Mesendoderm (in vitro differentiated cells): ENCODE measurements around the gene PIPOX.
"Not testable (repeated sequence)": the region's sequence is repeated elsewhere in the genome, so short reads cannot be mapped to it uniquely, and the experiment has no call there.

ENCODE experiments used
- DNase-seq: peaks from one replicate; pipeline ENCODE4 v3.0.0; 2013
- H2AK5ac ChIP-seq: 2 replicates; pipeline ENCODE4 v1.6.1; 2013; ENCODE audit warnings: low read length, inconsistent platforms
- H2BK120ac ChIP-seq: 2 replicates; pipeline ENCODE4 v1.6.1; 2013; ENCODE audit warnings: low read depth, mild to moderate bottlenecking, low read length, moderate library complexity, mixed read lengths
- H2BK15ac ChIP-seq: replicated peaks from 2 replicates; pipeline ENCODE4 v1.6.1; 2013; ENCODE audit warnings: low read depth, mild to moderate bottlenecking, moderate library complexity
- H2BK5ac ChIP-seq: 2 replicates; pipeline ENCODE4 v1.6.1; 2013; ENCODE audit warnings: low read length, inconsistent platforms
- H3K18ac ChIP-seq: 2 replicates; pipeline ENCODE4 v1.6.1; 2013; ENCODE audit warnings: mild to moderate bottlenecking, low read length, mixed read lengths
- H3K23ac ChIP-seq: one replicate; pipeline ENCODE4 v1.6.1; 2013; ENCODE audit warnings: low read length
- H3K27ac ChIP-seq: 2 replicates; pipeline ENCODE4 v1.5.1; 2013; ENCODE audit warnings: low read depth, mild to moderate bottlenecking, inconsistent platforms, low read length, moderate library complexity
- H3K27me3 ChIP-seq: 2 replicates; pipeline ENCODE4 v1.6.1; 2013; ENCODE audit warnings: low read length, control low read depth, mild to moderate bottlenecking, inconsistent platforms; ENCODE audit not compliant: insufficient read depth, poor library complexity
- H3K36me3 ChIP-seq: 2 replicates; pipeline ENCODE4 v1.6.1; 2013; ENCODE audit warnings: low read length, inconsistent platforms; ENCODE audit not compliant: control insufficient read depth, insufficient read depth
- H3K4ac ChIP-seq: one replicate; pipeline ENCODE4 v1.6.1; 2013; ENCODE audit warnings: low read depth, mild to moderate bottlenecking, low read length, moderate library complexity
- H3K4me1 ChIP-seq: 2 replicates; pipeline ENCODE4 v1.6.1; 2013; ENCODE audit warnings: low read depth, low read length, inconsistent platforms; ENCODE audit not compliant: control insufficient read depth
- H3K4me2 ChIP-seq: 2 replicates; pipeline ENCODE4 v1.6.1; 2013; ENCODE audit warnings: low read length
- H3K4me3 ChIP-seq: 2 replicates; pipeline ENCODE4 v1.5.1; 2013; ENCODE audit warnings: mild to moderate bottlenecking, low read length
- H3K56ac ChIP-seq: one replicate; pipeline ENCODE4 v1.6.1; 2013; ENCODE audit warnings: low read length
- H3K79me1 ChIP-seq: 2 replicates; pipeline ENCODE4 v1.6.1; 2013; ENCODE audit warnings: low read length, inconsistent platforms
- H3K79me2 ChIP-seq: 2 replicates; pipeline ENCODE4 v1.6.1; 2013; ENCODE audit warnings: mild to moderate bottlenecking, low read length; ENCODE audit not compliant: control insufficient read depth, insufficient read depth
- H3K9ac ChIP-seq: 2 replicates; pipeline ENCODE4 v1.6.1; 2013; ENCODE audit warnings: low read length, inconsistent platforms
- H4K5ac ChIP-seq: one replicate; pipeline ENCODE4 v1.6.1; 2013; ENCODE audit warnings: low read length
- H4K8ac ChIP-seq: one replicate; pipeline ENCODE4 v1.6.1; 2013; ENCODE audit warnings: low read depth, mild to moderate bottlenecking, control low read depth, low read length, moderate library complexity
- WGBS: extraction: QIAGEN DNeasy Blood & Tissue Kit; methylation state at CpG from one replicate; pipeline ENCODE4 v1.1.7; 2013; ENCODE audit warnings: low lambda C conversion rate, missing lambda C conversion rate; ENCODE audit not compliant: insufficient coverage; ENCODE audit errors: extremely low coverage; 5-methylcytosine and 5-hydroxymethylcytosine counted together

PIPOX gene

GRCh38 chr17:29086628-29087332, 43.8 kb downstream of the PIPOX start:
- Histone ChIP-seq H3K27me3 (no peaks in the 10 kb centered on the region), H2BK5ac (no peak overlapping the region), H3K56ac (no peak overlapping the region), H3K79me2 (no peaks in the 10 kb centered on the region), H2BK15ac (no peak overlapping the region), H3K36me3 (no peaks in the 10 kb centered on the region), H3K27ac (no peak overlapping the region), H3K23ac (no peak overlapping the region), H4K8ac (no peak overlapping the region), H3K9ac (no peak overlapping the region), H3K79me1 (no peaks in the 10 kb centered on the region), H3K4me3 (no peak overlapping the region), H4K5ac (no peak overlapping the region), H3K4ac (no peak overlapping the region), H3K4me1 (peaks cover 3% of the 10 kb centered on the region), H3K18ac (no peak overlapping the region), H2BK120ac (no peak overlapping the region), H3K4me2 (no peak overlapping the region), H2AK5ac (no peak overlapping the region)
- WGBS: no CpG with 5 or more reads among the region's 19 CpGs
- no peak for DNase-seq

- H3K36me3 ChIP-seq, DNase-seq, H3K27me3 ChIP-seq, H3K27ac ChIP-seq, H3K4ac ChIP-seq, H2BK15ac ChIP-seq, H3K56ac ChIP-seq, H3K4me2 ChIP-seq, H3K4me3 ChIP-seq, H2BK120ac ChIP-seq, H3K79me2 ChIP-seq, H3K9ac ChIP-seq, H3K4me1 ChIP-seq, H4K5ac ChIP-seq, H3K23ac ChIP-seq, H2BK5ac ChIP-seq, H4K8ac ChIP-seq, H3K79me1 ChIP-seq, H2AK5ac ChIP-seq, H3K18ac ChIP-seq: not testable (repeated sequence)
- no CpG with 5 or more reads among the region's 3 CpGs for WGBS
Observed at GRCh38 chr17:29088782-29089181, 45.8 kb downstream of the PIPOX start.

GRCh38 chr17:29089601-29090044, 46.7 kb downstream of the PIPOX start:
- Histone ChIP-seq H2BK5ac (no peak overlapping the region), H3K79me1 (no peaks in the 10 kb centered on the region), H3K23ac (no peak overlapping the region), H2BK120ac (no peak overlapping the region), H2AK5ac (no peak overlapping the region), H3K56ac (no peak overlapping the region), H2BK15ac (no peak overlapping the region), H3K79me2 (no peaks in the 10 kb centered on the region), H3K9ac (no peak overlapping the region), H3K4ac (no peak overlapping the region), H3K18ac (no peak overlapping the region), H3K36me3 (peaks cover 2% of the 10 kb centered on the region), H3K4me3 (no peak overlapping the region), H3K27me3 (no peaks in the 10 kb centered on the region), H4K8ac (no peak overlapping the region), H3K27ac (no peak overlapping the region), H3K4me1 (peaks cover 3% of the 10 kb centered on the region), H3K4me2 (no peak overlapping the region), H4K5ac (no peak overlapping the region)
- no CpG with 5 or more reads among the region's 20 CpGs for WGBS
- no peak for DNase-seq

- Histone ChIP-seq H3K79me1 (no peaks in the 10 kb centered on the region), H3K4me2 (no peak overlapping the region), H3K23ac (no peak overlapping the region), H3K4me1 (peaks cover under 1% of the 10 kb centered on the region), H3K27ac (no peak overlapping the region), H3K79me2 (no peaks in the 10 kb centered on the region), H3K18ac (no peak overlapping the region), H4K5ac (no peak overlapping the region), H3K56ac (no peak overlapping the region), H2BK5ac (no peak overlapping the region), H2BK120ac (no peak overlapping the region), H3K27me3 (no peaks in the 10 kb centered on the region), H3K4ac (no peak overlapping the region), H2BK15ac (no peak overlapping the region), H3K4me3 (no peak overlapping the region), H2AK5ac (no peak overlapping the region), H3K36me3 (peaks cover 2% of the 10 kb centered on the region), H4K8ac (no peak overlapping the region), H3K9ac (no peak overlapping the region)
- no CpG with 5 or more reads among the region's 4 CpGs for WGBS
- no peak for DNase-seq
Observed at GRCh38 chr17:29090108-29090507, 47.2 kb downstream of the PIPOX start.

- Histone ChIP-seq H3K36me3 (peaks cover 2% of the 10 kb centered on the region), H3K27ac (no peak overlapping the region), H4K5ac (no peak overlapping the region), H4K8ac (no peak overlapping the region), H2BK5ac (no peak overlapping the region), H3K56ac (no peak overlapping the region), H3K27me3 (no peaks in the 10 kb centered on the region), H3K23ac (no peak overlapping the region), H2BK15ac (no peak overlapping the region), H3K79me2 (no peaks in the 10 kb centered on the region), H3K9ac (no peak overlapping the region), H3K4me2 (no peak overlapping the region), H3K79me1 (no peaks in the 10 kb centered on the region), H3K4me1 (no peaks in the 10 kb centered on the region), H2BK120ac (no peak overlapping the region), H3K4ac (no peak overlapping the region), H3K4me3 (no peak overlapping the region), H3K18ac (no peak overlapping the region), H2AK5ac (no peak overlapping the region)
- no CpG with 5 or more reads among the region's 12 CpGs for WGBS
- no peak for DNase-seq
Observed at GRCh38 chr17:29090750-29091605, 48.0 kb downstream of the PIPOX start.
